Activated naive CD4-positive, alpha-beta T cell treated with Interleukin-2 at 50 U/mL for 16 hours (primary cell): ENCODE data around the gene CASKIN2.
"Not testable (repeated sequence)": the region's sequence is repeated elsewhere in the genome, so short reads cannot be mapped to it uniquely, and the experiment has no call there.

Experiments used
- DNase-seq: peaks from one replicate; pipeline ENCODE4 v3.0.0-alpha.2; 2020

Gene CASKIN2

DNA sequence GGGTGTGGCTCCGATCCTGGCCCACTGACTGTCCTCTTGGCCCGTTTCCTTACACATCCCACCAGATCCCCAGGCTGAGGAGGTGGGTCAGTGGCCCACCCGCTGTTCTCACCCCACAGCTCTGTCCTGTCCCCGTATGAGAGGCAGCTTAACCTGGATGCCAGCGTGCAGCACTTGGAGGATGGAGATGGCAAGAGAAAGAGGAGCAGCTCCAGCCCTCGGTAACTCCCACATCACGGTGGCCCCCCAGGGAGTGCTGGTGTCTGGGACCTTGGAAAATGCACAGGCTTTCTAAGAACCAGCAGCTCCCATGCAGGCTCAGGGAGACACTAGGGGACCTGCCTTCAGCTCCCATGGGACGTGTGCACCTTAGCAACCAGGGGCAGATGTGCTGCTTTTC lies 6.0 kb upstream of the CASKIN2 start:
- no peak for DNase-seq

DNA sequence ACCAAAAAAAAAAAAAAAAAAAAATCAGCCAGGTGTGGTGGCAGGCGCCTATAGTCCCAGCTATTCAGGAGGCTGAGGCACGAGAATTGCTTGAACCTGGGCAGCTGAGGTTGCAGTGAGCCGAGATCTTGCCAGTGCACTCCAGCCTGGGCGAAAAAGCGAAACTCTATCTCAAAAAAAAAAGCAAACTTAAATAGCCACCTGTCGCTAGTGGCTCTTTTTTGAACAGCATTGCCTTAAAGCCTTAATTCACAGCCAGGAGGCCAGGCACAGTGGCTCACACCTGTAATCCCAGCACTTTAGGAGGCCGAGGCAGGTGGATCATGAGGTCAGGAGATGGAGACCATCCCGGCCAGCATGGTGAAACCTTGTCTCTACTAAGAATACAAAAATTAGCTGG lies 5.1 kb upstream of the CASKIN2 start:
- DNase-seq = not testable (repeated sequence)

DNA sequence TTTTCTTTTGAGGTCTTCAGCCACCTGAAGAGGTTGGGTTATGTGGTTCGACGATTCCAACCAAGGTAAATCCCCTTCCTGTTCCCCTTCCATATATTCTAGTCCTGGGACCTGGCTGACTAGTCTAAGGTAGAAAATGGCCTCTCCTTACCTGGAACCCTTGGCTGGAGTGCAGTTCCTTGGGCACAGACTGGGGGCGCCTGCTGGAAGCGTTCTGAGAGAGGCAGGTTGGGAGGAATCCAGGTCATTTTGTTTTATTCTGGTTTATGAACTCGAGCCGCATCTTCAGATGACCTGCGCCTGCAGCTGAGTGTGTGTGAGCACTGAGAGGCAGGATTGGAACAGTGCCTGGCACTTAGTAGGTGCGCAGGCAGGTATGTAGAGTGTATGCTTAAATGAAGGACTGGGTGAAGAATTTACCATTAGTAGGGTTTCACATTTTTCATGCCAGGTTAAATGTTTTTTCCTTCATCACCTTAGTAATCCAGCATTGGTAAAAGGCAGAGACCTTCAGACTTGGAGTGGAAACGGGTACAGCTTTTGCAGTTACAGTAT lies 3.7 kb upstream of the CASKIN2 start:
- DNase-seq = no peak

DNA sequence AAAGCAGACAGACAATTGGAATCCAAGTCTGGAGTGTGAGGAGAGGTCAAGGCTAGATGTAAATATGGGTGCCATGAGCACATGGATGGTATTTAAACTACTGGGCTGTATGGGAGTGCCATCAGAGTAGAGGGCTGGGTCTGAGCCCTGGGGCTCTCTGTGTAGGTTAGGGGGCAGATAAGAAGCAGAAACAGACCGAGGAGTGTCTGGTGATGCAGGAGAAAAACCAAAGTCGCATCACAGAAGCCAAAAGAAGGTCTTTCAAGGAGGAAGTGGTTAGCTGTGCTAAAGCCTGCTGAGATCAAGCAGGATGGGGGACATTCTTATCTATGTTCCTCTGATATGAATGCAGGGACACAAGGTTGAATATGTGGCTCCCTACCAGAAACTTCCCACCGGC lies 2.9 kb upstream of the CASKIN2 start:
- DNase-seq = peak; percentile 20

DNA sequence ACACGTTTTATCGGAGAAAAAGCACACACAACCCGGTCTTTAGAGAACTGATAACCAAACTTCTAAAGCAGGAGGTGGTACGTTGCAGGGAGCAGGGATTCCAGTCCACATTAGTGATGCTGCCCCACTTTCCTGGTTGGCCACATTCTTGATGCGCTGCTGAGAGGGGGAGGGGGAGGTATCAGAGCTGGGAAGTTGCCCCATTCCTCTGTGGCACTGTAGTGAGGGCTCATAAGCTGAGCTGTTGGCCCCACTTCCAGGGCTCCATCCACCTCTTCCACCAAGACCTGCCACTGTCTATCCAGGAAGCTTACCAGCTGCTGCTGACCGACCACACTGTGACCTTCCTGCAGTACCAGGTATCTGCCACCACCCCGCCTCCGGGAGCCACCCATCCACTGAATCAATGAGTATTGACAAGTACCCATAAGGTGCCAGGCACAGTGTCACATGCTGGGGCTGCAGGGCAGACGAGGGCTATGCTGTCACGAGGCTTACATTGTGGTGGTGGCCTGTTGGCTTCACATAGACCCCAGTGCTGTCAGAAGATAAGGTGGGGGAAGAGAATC lies 2.0 kb upstream of the CASKIN2 start:
- peak; percentile 48 for DNase-seq

DNA sequence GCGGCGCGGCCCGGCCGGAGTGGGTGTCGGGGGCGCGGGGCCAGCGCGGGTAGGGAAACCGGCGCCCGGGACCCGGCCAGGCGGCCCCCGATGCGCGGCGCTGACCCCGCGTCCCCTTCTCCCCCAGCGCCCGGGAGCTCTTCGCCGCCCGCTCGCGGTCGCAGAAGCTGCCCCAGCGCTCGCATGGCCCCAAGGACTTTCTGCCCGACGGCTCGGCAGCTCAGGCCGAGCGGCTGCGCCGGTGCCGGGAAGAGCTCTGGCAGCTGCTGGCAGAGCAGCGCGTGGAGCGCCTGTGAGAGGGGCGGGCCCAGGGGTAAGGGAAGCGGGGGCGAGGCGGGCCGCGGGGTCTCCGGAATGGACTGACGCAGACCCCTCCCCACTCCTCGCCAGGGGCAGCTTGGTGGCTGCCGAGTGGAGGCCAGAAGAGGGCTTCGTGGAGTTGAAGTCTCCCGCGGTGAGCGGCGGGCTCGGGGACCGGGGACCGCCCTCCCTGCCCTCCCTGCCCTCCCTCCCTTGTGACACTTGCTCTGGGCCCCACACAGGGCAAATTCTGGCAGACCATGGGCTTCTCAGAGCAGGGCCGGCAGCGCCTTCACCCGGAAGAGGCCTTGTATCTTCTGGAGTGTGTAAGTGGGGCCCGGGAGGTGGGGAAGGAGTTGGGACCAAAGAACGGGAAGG lies 1.4 kb upstream of the CASKIN2 start:
- peak; percentile 49 for DNase-seq

DNA sequence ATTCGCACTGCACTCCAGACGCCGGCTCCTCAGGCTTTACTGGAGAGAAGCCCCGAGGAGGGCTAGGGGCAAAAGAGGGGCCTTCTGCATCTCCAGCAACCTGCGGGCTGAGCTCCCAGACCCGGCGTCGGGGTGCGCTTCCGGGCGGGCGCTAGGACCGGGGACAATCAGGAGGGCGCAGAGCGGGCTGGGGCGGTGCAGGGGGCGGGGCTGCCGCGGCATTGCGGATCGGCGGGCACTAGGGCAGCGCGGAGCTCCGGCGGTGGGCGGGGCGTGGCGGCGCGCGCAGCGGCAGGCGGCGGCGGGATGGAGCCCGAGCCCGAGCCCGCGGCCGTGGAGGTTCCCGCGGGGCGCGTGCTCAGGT lies 900 bp upstream of the CASKIN2 start, which contains the start of gene TSEN54:
TSEN54 (plus strand) TSS at position 274 of the 364 bp plus-strand sequence; CDS start at position 307, 33 bp downstream.
- DNase-seq = peak; percentile 96

DNA sequence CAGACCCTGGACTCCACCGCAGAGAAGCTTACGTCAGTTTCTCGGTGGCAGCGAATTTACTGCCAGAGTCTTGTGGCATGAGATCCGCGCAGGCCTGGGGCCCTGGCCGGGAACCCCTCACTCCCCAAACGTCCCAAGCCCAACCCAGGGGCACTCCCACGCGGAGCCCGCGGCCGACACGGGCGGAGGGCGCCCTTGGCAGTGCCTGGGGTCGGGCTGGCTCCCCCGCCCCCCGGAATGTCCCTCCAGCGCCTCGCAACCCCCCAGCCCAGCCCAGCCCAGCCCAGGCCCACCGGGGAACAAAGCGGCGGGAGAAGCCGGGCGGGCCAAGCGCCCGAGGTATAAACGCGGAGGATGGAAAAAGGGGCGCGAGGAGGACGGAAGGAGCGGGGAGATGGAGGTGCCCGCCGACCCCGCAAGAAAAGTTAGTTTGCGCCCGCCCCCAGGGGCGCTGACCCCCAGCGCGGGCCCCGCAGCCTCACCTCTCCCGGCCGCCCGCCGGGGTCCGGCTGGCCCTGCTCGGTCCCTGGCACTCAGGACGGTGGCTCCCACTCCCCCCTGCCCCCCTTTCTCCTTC lies 330 bp downstream of the CASKIN2 start:
- no peak for DNase-seq

DNA sequence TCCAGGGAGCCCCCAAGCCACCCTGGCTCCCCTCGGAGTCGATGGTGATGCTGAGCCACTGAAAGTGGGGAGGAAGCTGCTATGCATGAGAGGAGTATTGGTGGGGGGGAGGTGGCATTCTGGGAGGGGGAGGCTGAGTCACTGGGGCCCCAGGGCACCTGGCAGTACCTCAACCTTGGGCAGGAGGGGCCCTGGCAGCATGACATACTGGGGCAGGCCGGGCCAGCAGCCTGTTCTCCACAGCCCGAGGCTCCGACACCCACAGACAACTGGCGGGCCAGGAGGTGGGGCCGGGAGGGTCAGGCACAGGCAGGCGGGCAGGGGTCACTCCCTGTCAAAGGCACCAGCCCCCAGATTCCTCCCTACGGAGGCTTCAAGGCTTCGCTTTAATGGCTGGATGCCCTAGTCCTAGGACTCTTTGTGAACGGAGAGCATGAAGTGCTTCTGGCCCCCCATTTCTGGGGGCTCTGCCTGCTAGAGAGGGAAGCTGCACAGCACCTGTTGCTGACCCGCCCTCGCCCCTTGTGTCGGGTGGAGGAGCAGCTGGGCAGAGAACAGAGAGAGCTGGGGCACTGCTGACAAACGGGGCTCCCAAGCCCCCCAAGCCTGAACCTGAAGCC lies 928 bp downstream of the CASKIN2 start:
- DNase-seq = no peak

DNA sequence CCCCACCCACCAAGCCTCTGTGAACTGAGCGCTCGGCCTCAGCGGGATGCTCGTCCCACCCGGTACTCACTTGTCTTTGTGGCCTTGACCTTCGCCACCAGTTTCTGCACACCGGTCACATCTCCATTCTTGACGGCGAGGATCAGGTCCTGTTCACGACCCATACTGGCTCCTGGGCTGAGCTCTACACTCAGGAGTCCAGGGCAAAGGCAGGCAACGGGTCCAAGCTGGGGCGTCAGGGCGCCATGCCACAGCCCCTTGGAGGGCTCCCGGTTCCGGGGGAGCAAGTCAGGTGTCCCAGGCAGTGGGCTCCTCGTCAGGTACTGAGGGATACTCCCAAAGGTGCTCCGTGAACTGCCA lies 1.7 kb downstream of the CASKIN2 start:
- no peak for DNase-seq

DNA sequence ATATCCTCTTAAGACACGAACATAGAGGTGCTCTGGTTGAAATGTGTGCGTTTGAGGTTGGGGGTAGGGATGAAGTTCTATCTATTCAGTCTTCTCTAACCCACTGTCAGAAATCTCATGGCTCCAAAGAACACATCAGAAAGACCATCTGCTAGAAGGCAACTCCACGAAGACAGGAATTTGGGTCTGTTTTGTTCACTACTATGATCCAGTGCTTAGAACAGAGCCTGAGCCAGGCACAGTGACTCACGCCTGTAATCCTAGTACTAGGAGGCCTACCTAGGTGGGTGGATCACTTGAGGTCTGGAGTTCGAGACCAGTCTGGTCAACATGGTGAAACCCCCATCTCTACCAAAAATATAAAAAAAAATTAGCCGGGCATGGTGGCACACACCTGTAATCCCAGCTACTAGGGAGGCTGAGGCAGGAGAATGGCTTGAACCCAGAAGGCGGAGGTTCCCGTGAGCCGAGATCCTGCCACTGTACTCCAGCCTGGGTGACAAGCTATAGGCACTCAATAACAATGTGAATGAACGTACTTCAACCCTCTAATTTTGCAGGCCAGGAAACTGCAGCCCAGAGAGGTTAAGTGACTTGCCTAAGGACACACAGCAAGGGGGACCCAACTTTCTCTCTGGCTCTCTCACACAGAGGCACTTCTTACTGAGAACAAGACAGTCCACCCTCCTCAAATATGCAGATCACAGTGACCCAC lies 2.3 kb downstream of the CASKIN2 start:
- DNase-seq = no peak

DNA sequence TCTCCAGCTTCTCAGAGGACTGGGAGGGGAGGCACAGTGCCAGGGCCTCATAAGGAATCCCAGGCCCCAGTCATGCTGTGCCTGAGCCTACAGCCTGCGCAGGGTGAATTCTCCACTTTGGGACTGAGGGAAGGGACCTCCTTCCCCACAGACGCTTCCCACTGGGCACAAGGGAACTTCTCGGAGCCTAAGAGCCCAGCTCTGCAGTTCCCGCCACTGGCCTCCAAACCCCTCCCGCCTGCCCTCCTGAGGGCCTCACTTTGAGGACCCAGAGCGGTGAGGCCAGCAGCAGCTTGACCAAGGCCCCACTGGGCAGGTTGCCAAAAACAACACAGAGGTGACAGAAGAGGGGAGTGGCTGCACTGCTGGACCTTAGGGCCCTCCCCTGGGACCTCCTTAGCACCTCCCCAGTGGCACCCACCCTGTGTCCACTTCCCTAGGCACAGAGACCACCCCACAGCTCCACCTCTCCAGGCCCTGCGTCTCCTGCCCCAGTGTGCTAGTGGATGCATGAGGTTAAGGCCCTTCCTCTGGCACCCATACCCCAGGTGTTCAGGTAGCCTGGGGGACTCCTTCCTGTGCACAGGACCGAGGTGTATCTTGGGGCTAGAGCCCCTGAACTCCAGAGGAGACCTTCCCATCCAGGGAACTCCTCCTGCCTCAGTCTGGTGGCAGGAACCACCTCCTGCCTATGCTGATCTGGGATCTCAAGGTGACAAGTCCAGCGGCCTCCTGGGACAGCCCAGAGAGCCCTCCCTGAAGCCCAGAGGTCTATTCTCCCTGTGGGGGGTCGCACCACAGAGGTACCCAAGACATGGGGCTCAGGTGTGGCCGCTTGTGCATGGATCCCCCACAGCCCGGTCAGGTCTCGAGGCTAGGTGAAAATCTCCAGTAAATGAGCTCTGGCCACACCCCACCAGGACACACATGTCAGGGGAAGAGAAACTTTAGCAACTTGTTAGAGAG lies 3.4 kb downstream of the CASKIN2 start:
- DNase-seq = no peak

DNA sequence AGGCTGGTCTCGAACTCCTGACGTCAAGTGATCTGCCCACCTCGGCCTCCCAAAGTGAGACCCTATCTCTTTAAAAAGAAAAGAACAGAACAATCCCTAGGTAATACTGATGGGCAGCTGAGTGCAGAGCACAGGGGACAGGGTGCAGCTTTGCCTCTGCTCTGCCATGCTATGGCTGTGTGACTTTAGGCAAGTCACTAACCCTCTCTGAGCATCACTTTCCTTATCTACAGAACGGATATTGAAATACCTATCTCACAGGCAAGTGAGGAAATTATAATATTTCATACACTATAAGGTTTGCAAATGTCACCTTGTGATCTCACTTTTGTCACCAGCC lies 4.1 kb downstream of the CASKIN2 start:
- no peak for DNase-seq

DNA sequence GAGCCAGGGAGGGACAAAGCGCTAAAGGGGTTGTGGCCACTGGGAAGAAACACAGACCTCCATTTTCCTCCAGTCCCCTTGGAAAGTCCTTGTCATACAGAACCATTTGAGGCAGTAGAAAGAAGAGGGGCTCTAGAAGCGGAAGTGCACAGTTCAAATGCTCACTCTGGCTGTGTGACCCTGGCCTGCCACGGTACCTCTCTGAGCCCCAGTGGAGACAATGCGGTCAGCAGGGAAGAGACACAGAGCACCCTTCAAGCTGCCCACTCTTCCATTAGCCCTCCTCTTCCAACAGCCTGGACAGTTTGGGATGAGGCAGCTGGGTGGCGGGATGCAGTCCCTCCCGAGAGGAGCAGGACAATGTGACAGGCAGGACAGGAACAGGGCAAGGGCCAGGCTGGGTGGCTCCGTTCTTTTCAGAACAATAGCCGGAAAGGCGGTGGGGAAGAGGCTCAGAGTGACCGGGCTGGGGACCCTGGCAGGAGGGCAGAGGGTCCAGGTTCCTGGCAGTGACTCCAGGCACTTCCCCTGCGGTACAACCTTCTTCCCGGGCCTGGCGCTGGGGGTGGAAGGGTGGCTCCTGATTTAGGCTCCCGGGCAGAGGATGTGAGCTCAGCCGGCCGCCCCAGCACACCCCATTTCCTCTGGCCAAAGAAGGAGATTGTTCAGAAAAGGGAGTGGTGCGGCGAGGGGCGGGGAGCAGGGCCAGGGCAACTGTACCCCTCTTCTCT lies 5.6 kb downstream of the CASKIN2 start:
- DNase-seq = no peak

DNA sequence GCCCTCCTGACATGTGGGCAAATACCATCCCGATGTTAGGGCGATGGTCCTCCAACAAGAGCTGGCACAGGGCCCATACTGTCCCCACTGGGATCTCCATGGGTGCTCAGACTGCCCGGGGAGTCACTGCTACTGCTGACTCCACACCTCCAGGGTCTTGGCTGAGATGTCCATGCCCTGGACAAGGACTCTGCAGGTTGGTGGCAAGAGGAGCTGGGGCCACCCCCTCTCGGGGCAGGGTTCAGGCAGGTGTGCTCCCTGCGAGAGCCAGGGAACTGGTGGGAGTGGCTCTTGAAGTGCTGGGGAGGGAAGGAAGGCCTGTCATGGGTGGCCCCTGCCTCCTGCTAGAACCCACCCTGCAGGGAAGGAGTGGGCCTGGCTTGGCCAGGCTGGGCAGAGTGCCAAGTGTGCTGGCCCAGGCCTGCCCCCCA lies 6.4 kb downstream of the CASKIN2 start:
- DNase-seq = no peak

DNA sequence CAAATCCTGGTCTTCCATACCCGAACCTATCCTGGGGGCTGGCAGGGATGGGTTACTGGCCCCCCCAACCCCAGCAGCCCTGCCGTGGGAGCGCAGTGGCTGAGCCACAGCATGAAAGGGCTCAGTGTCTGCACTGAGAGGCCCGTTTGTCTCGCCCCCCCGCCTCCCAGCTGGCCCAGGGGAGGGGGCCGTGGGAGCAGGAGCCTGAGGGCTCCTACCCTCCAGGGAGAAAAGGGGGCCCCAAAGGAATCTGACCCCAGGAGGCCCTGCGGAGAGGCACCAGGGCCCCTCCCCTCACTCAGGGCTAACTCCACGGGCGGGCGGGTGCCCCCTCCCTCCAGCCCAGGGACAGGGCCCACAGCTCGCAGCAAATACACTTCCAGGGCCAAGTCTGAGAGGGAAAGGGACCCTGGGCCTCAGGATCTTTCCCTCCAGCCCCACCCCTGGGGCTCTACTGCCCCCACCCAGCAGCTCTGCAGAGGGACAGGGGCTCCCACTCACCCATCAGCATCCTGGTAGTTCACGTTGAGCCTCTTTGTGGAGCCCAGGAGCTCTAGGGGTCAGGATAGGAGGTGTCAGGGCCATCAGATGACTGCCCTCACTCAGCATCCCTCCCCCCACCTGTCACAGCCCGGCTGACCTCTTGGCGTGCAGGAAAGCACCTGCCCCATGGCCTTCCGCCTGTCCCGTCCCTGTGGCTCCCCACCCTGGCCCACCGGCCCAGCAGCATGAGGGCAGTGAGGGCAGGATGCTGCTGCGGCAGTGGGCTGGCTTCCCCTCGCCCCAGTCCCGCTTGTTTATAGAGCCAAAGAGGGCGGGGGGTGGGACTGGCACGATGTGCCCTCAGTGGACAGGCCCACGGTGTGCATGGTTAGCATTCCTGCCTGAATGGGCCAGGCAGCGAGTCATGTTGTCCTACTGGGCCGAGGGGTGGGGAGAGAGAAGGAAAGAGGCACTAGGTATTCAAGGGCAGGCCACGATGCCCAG lies 7.3 kb downstream of the CASKIN2 start:
- no peak for DNase-seq

DNA sequence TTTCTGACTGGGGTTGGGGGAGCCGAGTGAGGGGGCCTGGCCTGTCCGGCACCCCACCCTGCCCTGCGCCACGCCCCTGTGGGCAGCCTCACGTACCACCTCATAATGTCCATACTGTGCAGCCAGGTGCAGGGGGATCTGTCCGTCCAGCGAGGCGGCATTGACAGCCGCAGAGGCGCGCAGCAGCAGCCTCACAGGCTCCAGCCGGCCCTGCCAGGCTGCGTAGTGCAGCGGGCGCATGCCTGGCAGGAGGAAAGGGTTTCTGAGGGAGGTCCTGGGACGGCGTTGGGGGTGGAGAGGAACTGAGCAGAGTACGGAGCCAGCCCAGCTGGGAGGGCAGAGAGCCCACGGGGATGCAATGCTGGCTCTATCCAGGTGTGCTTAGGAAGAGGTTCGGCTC lies 8.4 kb downstream of the CASKIN2 start:
- DNase-seq = no peak

DNA sequence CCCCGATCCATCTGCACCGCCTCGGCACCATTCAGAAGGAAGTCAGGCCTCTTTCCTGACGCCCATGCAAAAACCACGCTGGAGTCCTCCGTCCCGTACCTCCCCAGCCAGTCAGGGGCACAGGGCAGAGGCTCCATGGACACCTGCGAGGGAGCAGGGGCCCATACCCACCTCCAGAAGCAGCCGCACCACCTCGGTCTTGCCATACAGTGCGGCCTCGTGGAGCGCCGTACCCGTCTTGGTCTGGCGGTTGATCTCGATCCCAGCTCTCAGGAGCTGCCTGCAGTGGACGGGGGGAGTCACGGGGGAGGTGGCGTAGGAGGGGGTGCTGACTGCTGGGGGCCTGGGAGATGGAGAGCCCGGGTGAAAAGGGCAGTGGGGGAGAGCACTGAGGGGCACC lies 9.2 kb downstream of the CASKIN2 start:
- no peak for DNase-seq

DNA sequence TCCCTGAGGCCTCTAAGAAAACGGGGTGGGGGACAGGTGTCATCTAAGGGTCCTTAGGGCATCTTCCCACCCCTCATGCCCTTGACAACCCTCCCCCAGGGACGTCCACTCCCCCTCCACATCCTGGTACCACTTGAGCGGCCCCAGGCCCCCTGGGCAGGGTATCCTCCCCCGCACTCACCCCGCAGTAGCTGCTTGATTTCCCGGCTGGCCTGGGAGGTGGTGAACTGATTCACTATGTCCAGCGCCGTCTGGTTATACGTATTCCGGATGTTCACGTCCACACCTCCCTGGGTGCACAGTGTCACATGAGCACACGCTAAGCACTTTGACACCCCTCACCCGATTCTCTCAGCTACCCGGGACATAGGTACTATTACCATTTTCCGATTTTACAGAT lies 9.7 kb downstream of the CASKIN2 start:
- no peak for DNase-seq

DNA sequence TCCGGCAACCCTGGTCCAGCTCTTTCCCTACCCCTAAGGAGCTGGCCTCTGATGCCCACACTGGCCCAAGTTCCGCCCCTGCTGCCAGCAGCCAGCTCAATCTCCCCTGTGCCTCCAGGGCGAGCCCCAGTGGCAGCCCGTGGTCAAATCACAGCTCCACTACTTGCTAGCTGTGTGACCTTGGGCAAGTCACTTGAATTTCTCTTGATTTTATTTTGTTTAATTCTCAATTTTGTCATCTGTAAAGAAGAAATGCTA lies 10.3 kb downstream of the CASKIN2 start:
- no peak for DNase-seq
